ENCODE data around the gene ARID5B.
A peak's percentile ranks its signal among the peaks of the same experiment; 100 is the strongest.

The ARID5B gene

DNA sequence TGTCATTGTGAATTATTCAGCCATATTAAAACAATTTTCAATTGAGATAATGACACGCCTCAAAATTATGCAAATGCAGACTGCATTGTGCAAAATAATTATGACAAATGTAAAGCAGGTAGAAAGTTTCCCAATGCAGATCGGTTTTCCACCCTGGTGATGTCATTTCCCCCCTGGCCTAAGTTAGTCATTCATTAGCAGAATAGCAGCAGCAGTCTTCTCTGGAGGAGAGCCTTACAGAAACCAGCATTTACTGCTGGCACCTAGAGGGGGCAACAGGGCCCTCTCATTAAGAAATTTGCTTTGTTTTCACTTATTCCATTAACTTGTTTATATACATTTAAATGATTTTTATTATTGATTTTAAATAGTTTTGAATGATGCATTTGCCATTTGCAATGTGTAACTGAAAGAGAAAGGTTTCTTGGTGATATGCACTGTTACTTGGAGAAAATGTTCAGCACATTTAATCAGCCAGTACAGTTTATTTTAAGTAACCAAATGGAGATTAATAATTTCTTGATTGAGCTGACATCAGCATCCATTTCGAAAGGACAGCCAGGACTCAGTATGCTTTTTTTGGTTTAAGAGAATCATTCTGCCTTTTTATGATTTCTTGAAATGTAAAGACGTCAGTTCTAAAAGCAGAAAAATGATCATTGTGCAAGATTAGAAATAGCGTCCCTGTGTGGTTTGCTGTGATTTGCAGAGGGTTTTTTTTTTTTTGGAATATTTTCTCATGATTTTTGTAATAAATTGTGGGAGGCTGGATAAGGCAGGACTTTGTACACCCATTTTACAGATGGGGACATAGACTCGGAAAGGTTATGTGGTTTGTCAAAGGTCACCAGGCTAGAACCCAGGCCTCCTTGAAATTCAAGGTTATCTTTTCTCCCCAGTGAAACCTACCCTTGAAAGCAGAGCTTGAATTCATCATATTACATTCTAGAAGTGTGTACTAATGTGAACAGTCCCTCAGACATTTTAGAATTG lies 3.5 kb downstream of the ARID5B start:
- H3K9me3 ChIP-seq, result no peaks in the 10 kb centered on the region
- no peaks in the 10 kb centered on the region for H3K27me3 ChIP-seq (ENCODE audit: low read depth)
- in situ Hi-C loops (cut with MboI; ENCODE audit: low sequenced_read_pairs), result no loop called here
- peaks cover 32% of the 10 kb centered on the region for H3K4me1 ChIP-seq
- H3K4me3 ChIP-seq, result peak overlapping the region; percentile 53
- no peaks in the 10 kb centered on the region; the same call in none of the 2 replicates for H3K36me3 ChIP-seq (replicated peaks)
- DNase-seq (ENCODE audit: low spot score in 2 of 2), result peak; percentile 43 to 45

- H3K4me1 ChIP-seq, result peaks cover 33% of the 10 kb centered on the region
- no peaks in the 10 kb centered on the region for H3K27me3 ChIP-seq (ENCODE audit: low read depth)
- no peaks in the 10 kb centered on the region for H3K9me3 ChIP-seq
- H3K4me3 ChIP-seq, result no peak overlapping the region
- in situ Hi-C loops (cut with MboI; ENCODE audit: low sequenced_read_pairs), result no loop called here
- no peak for DNase-seq (ENCODE audit: low spot score in 2 of 2)
- no peaks in the 10 kb centered on the region; the same call in none of the 2 replicates for H3K36me3 ChIP-seq (replicated peaks)
Measured at GRCh38 chr10:61905837-61906561, 4.5 kb downstream of the ARID5B start.

DNA sequence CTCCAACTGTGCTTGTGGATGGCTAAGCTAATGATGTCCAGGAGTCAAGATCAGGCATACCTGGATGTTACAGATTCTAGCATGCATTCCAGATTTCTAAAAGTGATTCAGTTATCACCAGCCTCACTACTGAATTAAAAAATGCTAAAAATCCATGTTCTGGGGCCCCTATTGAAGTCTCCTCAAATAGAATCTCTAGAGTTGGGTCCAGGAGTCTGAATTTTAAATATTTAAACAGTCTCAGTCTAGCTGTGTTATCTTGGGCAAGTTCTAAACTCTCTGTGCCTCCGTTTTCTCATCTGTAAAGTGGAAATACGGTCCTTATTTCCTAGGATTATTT lies 5.0 kb downstream of the ARID5B start:
- H3K9me3 ChIP-seq, result no peaks in the 10 kb centered on the region
- no peak overlapping the region for H3K4me3 ChIP-seq
- H3K36me3 ChIP-seq (replicated peaks), result no peaks in the 10 kb centered on the region; the same call in none of the 2 replicates
- peaks cover 35% of the 10 kb centered on the region for H3K4me1 ChIP-seq
- in situ Hi-C loops (cut with MboI; ENCODE audit: low sequenced_read_pairs), result no loop called here
- no peaks in the 10 kb centered on the region for H3K27me3 ChIP-seq (ENCODE audit: low read depth)
- DNase-seq (ENCODE audit: low spot score in 2 of 2), result no peak

- Histone ChIP-seq H3K4me3 (no peak overlapping the region), H3K27me3 (ENCODE audit: low read depth) (no peaks in the 10 kb centered on the region), H3K9me3 (no peaks in the 10 kb centered on the region), H3K4me1 (peaks cover 35% of the 10 kb centered on the region), H3K36me3 (replicated peaks) (no peaks in the 10 kb centered on the region; the same call in none of the 2 replicates)
- no peak for DNase-seq (ENCODE audit: low spot score in 2 of 2)
- in situ Hi-C loops (cut with MboI; ENCODE audit: low sequenced_read_pairs), result no loop called here
Measured at GRCh38 chr10:61907011-61907410, 5.5 kb downstream of the ARID5B start.

GRCh38 chr10:61907587-61907986 lies 6.1 kb downstream of the ARID5B start:
- no peak for DNase-seq (ENCODE audit: low spot score in 2 of 2)
- Histone ChIP-seq H3K9me3 (no peaks in the 10 kb centered on the region), H3K27me3 (ENCODE audit: low read depth) (no peaks in the 10 kb centered on the region), H3K4me1 (peaks cover 35% of the 10 kb centered on the region), H3K4me3 (no peak overlapping the region), H3K36me3 (replicated peaks) (no peaks in the 10 kb centered on the region; the same call in none of the 2 replicates)
- in situ Hi-C loops (cut with MboI; ENCODE audit: low sequenced_read_pairs), result no loop called here

GRCh38 chr10:61910226-61910805 lies 8.8 kb downstream of the ARID5B start:
- Histone ChIP-seq H3K4me1 (peaks cover 23% of the 10 kb centered on the region), H3K4me3 (no peak overlapping the region), H3K27me3 (ENCODE audit: low read depth) (no peaks in the 10 kb centered on the region), H3K36me3 (replicated peaks) (peaks cover 8% of the 10 kb centered on the region), H3K9me3 (no peaks in the 10 kb centered on the region)
- in situ Hi-C loops (cut with MboI; ENCODE audit: low sequenced_read_pairs), result no loop called here
- no peak for DNase-seq (ENCODE audit: low spot score in 2 of 2)

DNA sequence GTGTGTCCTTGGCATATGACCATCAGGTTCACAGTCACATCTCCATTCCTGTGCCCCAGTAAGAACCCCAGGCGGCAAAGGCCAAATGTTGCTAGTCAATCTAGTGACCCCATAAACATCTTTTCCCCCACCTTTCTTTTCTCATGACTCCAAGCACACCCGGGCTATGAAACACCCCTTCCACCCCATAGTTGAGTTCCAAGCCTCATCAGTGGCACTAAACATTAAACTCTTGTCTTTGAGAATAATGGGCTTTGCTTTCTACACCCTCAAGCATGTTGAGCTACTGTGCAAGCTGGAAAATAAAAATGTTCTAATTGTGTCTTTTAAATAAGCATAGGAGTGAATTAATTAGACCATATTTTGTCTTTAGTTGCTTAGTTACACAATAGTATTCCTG lies 9.4 kb downstream of the ARID5B start:
- Histone ChIP-seq H3K9me3 (no peaks in the 10 kb centered on the region), H3K4me3 (no peak overlapping the region), H3K4me1 (peaks cover 19% of the 10 kb centered on the region), H3K36me3 (replicated peaks) (peaks cover 8% of the 10 kb centered on the region), H3K27me3 (ENCODE audit: low read depth) (no peaks in the 10 kb centered on the region)
- DNase-seq (ENCODE audit: low spot score in 2 of 2), result no peak
- in situ Hi-C loops (cut with MboI; ENCODE audit: low sequenced_read_pairs), result no loop called here

DNA sequence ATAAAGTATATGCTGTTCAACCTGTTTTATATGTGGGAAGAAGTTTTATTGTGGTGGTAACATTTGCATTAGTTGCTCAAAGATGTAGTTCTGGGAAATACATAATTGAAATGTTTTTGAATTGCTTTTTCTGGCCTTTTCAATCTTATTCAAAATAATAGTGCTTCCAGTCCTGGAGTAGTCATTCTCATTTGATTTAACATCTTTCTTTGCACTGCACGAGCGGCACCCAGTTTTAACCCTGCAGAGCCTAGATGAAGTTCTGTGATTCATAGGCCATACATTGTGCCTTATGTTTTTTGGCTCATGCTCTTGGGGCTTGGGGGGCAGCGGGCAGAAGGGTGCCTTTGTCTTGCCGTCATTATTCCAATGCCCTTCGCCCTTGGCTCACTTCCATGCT lies 9.9 kb downstream of the ARID5B start:
- H3K4me1 ChIP-seq, result peaks cover 15% of the 10 kb centered on the region
- DNase-seq (ENCODE audit: low spot score in 2 of 2), result no peak
- no peaks in the 10 kb centered on the region for H3K9me3 ChIP-seq
- in situ Hi-C loops (cut with MboI; ENCODE audit: low sequenced_read_pairs), result no loop called here
- H3K4me3 ChIP-seq, result no peak overlapping the region
- no peaks in the 10 kb centered on the region for H3K27me3 ChIP-seq (ENCODE audit: low read depth)
- peaks cover 8% of the 10 kb centered on the region for H3K36me3 ChIP-seq (replicated peaks)

DNA sequence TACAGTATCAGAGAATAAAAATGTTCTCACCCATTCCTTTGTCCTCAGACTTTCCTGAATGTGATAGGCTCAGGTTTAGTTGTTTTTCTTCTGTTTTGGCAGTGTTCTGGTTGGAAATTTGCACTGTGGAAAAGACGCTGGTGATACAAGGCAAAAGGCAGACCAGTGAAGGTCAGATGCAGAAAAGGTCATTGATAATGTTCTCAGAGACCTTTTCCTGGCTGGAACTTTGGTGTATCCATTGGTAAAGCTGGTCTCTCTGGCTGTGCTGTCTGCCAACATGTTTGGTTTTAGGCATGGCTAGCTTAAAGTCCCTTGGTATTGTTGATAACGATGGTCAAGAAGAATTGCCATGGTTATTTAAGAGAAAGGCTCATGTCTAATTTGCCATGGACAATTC lies 11.5 kb downstream of the ARID5B start:
- in situ Hi-C loops (cut with MboI; ENCODE audit: low sequenced_read_pairs), result no loop called here
- DNase-seq (ENCODE audit: low spot score in 2 of 2), result no peak
- H3K4me1 ChIP-seq, result peaks cover 3% of the 10 kb centered on the region; the same call in 1 of the 2 replicates
- H3K4me3 ChIP-seq, result no peak overlapping the region
- H3K9me3 ChIP-seq, result no peaks in the 10 kb centered on the region
- H3K27me3 ChIP-seq (ENCODE audit: low read depth), result no peaks in the 10 kb centered on the region
- peaks cover 8% of the 10 kb centered on the region for H3K36me3 ChIP-seq (replicated peaks)

DNA sequence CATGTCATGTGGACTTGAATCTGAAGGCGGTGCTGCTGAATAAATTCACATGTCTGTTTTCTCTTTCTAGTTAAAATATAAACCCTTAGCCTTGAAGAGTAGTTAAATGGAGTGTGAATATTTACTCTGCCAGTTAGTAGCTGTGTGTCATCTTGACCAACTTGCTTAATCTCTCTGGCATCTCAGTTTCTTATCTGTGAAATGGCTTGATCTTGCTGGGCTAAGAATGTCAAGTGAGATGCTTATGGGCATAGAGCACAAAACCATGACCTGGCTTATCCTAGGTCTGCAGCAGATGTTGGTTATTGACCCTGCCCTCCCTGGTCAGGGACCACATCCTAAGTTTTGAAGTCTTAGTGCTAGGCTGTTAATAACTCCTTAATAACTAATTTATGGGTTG lies 16.6 kb downstream of the ARID5B start:
- no peak overlapping the region for H3K4me3 ChIP-seq
- in situ Hi-C loops (cut with MboI; ENCODE audit: low sequenced_read_pairs), result no loop called here
- DNase-seq (ENCODE audit: low spot score in 2 of 2), result no peak
- no peaks in the 10 kb centered on the region for H3K9me3 ChIP-seq
- H3K4me1 ChIP-seq, result peaks cover 3% of the 10 kb centered on the region; the same call in 1 of the 2 replicates
- H3K36me3 ChIP-seq (replicated peaks), result peaks cover 8% of the 10 kb centered on the region
- H3K27me3 ChIP-seq (ENCODE audit: low read depth), result no peaks in the 10 kb centered on the region

GRCh38 chr10:61918989-61919388 lies 17.5 kb downstream of the ARID5B start:
- in situ Hi-C loops (cut with MboI; ENCODE audit: low sequenced_read_pairs), result no loop called here
- DNase-seq (ENCODE audit: low spot score in 2 of 2), result no peak
- Histone ChIP-seq H3K36me3 (replicated peaks) (peaks cover 4% of the 10 kb centered on the region), H3K9me3 (no peaks in the 10 kb centered on the region), H3K4me3 (no peak overlapping the region), H3K27me3 (ENCODE audit: low read depth) (no peaks in the 10 kb centered on the region), H3K4me1 (peaks cover 3% of the 10 kb centered on the region; the same call in 1 of the 2 replicates)

GRCh38 chr10:61919646-61920215 lies 18.2 kb downstream of the ARID5B start:
- in situ Hi-C loops (cut with MboI; ENCODE audit: low sequenced_read_pairs), result no loop called here
- Histone ChIP-seq H3K27me3 (ENCODE audit: low read depth) (no peaks in the 10 kb centered on the region), H3K9me3 (no peaks in the 10 kb centered on the region), H3K4me1 (peaks cover 9% of the 10 kb centered on the region), H3K4me3 (no peak overlapping the region), H3K36me3 (replicated peaks) (peaks cover 4% of the 10 kb centered on the region; the same call in 1 of the 2 replicates)
- DNase-seq (ENCODE audit: low spot score in 2 of 2), result no peak

- Histone ChIP-seq H3K4me3 (no peak overlapping the region), H3K27me3 (ENCODE audit: low read depth) (no peaks in the 10 kb centered on the region), H3K4me1 (peaks cover 23% of the 10 kb centered on the region), H3K36me3 (replicated peaks) (no peaks in the 10 kb centered on the region), H3K9me3 (no peaks in the 10 kb centered on the region)
- in situ Hi-C loops (cut with MboI; ENCODE audit: low sequenced_read_pairs), result no loop called here
- no peak for DNase-seq (ENCODE audit: low spot score in 2 of 2)
Measured at GRCh38 chr10:61921143-61921542, 19.6 kb downstream of the ARID5B start.
